Activated CD4-positive, alpha-beta T cell treated with anti-CD3 and anti-CD28 coated beads for 36 hours (primary cell): ENCODE results near the gene FASTK. TPM values are rescaled to one million over a fixed set of nuclear protein-coding genes. Genes with fewer than 3 reads are reported as not detected.

Experiments
- ATAC-seq: fragments of 200-7000 bp; cut with Tn5 transposase; one replicate; pipeline ENCODE4 v1.10.0; 2021; ENCODE audit warnings: mild to moderate bottlenecking, moderate library complexity
- CTCF ChIA-PET: fragments of 350-600 bp; sonication (Branson Sonifier 250); formaldehyde crosslinking; loops from one replicate; lab custom pipeline; 2021; ENCODE audit warnings: antibody characterized with exemption; lab: Charles Lee
- POLR2A ChIA-PET: fragments of 350-600 bp; sonication (Branson Sonifier 250); formaldehyde crosslinking; loops from one replicate; lab custom pipeline; 2021; ENCODE audit warnings: antibody characterized with exemption, inconsistent platforms; lab: Charles Lee
- DNase-seq: peaks from one replicate; pipeline ENCODE4 v3.0.0-alpha.2; 2020
- H3K27ac Mint-ChIP-seq: one replicate; pipeline ENCODE4 v1.8.0; 2021; ENCODE audit warnings: mixed read lengths
- H3K27me3 Mint-ChIP-seq: one replicate; pipeline ENCODE4 v1.8.0; 2021; ENCODE audit warnings: mixed read lengths
- H3K36me3 Mint-ChIP-seq: one replicate; pipeline ENCODE4 v1.8.0; 2021; ENCODE audit warnings: low read depth, mixed read lengths
- H3K4me1 Mint-ChIP-seq: one replicate; pipeline ENCODE4 v1.8.0; 2021; ENCODE audit warnings: mixed read lengths
- H3K4me3 Mint-ChIP-seq: one replicate; pipeline ENCODE4 v1.8.0; 2021; ENCODE audit warnings: mild to moderate bottlenecking, moderate library complexity, mixed read lengths
- H3K9me3 Mint-ChIP-seq: one replicate; pipeline ENCODE4 v1.8.0; 2021; ENCODE audit warnings: low read depth, mixed read lengths
- intact Hi-C, 2 experiments: fragments of 100-400 bp; cut with DNase I in 1 of 2; cut with micrococcal nuclease in 1 of 2; formaldehyde crosslinking; loops; one replicate each; pipeline versions ENCODE4 v1.14.2 to v1.15.1; 2022 to 2024; cut with DNase I, micrococcal nuclease
- total RNA-seq, 2 experiments: library from RNA; stranded (reverse); gene quantifications; one replicate each; pipeline ENCODE4 v1.2.3, GENCODE V29; 2021

Gene FASTK
- total RNA-seq, 2 experiments from 2014 or later, result 56.6 to 56.7 TPM

DNA sequence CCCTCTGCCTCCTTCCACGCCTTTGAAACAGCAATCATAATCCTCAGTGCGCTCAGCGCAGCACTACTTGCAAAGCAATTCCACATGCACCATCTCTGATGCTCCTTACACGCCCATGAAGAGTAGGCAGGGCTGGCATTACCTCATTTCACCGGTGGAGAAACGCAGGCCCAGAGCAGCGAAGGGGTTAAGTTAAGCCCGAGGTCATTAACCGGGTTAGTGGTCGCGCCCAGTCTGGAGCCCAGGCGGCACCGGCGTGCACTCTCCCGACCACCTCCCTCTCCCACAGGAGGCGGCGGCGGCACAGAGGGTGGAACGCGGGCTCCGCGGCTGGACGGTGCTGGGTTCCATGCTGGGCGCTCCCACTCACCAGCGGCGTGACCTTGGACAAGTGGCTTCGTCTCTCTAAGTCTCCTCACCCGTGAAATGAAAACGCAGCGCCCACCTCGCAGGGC lies 515 bp downstream of the FASTK start:
- H3K4me3 Mint-ChIP-seq, result peak overlapping the region; percentile 92
- intact Hi-C loops, result loop anchor here (1.0 to 10.0 kb wide), 11 partner anchors 22 to 1365 kb away; partner anchors contain the start of genes ABCF2 (in 2 of the 2), ABCB8 (in 1 of the 2), CHPF2 (in 1 of the 2) and GIMAP4 (in 1 of the 2)
- DNase-seq (peak; percentile 40), ATAC-seq (peak; percentile 4)
- H3K27ac Mint-ChIP-seq, result peak overlapping the region; percentile 91
- H3K27me3 Mint-ChIP-seq, result peaks cover 4% of the 10 kb centered on the region
- CTCF ChIA-PET, result interaction anchor here (0.6 to 0.7 kb wide), 4 partner anchors 21 to 69 kb away, joined by 3 to 4 read pairs (median 3); partner anchors contain the start of gene ATG9B
- peaks cover 21% of the 10 kb centered on the region for H3K36me3 Mint-ChIP-seq
- POLR2A ChIA-PET, result interaction anchor here (0.5 to 1.0 kb wide), 3 partner anchors 17 to 149 kb away, joined by 3 to 7 read pairs (median 3); no protein-coding TSS in a partner anchor
- peaks cover 37% of the 10 kb centered on the region for H3K4me1 Mint-ChIP-seq
- no peaks in the 10 kb centered on the region for H3K9me3 Mint-ChIP-seq

DNA sequence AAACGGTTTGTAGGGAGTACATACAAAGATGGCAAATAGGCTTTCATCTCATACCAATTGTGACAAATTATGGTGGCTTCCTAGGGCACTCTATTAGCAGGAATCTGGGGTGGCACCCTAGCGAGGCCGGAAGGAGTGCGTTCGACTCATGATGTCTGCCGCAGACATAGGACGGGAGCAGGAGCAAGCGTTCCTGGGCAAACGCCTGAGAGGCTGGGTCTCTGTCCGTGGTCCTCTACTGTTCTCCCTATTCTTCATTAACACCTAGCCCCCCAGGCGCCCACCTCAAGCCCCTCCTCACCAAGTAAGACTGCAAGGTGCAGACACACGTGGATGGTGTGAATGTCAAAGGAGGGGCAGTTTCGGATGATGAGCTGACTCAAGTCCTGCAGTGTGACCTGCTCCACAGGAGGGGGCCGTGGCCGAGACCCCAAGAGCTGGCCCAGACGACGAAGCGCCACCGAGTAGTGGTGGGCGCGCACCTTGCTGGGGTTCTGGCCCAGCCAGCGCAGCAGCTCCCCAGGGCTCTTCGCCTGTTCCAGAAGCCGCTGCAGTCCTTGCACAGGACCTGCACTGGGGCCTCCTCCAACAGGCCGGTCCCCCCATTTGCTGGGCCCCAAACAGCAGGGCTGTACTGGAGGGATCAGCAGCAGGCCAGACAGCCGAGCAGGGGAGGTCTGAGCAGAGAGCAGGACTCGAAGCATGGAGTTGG lies 1.3 kb downstream of the FASTK start:
- POLR2A ChIA-PET, result no interaction called here
- intact Hi-C loops, result no loop called here
- DNase-seq, result no peak
- Mint-ChIP-seq H3K4me1 (peaks cover 33% of the 10 kb centered on the region), H3K27ac (peak overlapping the region; percentile 53), H3K27me3 (no peaks in the 10 kb centered on the region), H3K4me3 (peak overlapping the region; percentile 92), H3K9me3 (no peaks in the 10 kb centered on the region), H3K36me3 (peaks cover 21% of the 10 kb centered on the region)
- no peak for ATAC-seq
- CTCF ChIA-PET, result no interaction called here

GRCh38 chr7:151078233-151079040 lies 2.2 kb downstream of the FASTK start:
- peak overlapping the region; percentile 53 for H3K27ac Mint-ChIP-seq
- intact Hi-C loops, result no loop called here
- no peaks in the 10 kb centered on the region for H3K9me3 Mint-ChIP-seq
- ChIA-PET POLR2A (no interaction called here), CTCF (interaction anchor here (0.6 kb wide), 1 partner anchor 270 kb away, joined by 3 read pairs; no protein-coding TSS in a partner anchor)
- ATAC-seq, result no peak
- peaks cover 22% of the 10 kb centered on the region for H3K36me3 Mint-ChIP-seq
- no peaks in the 10 kb centered on the region for H3K27me3 Mint-ChIP-seq
- DNase-seq, result no peak
- peak overlapping the region; percentile 92 for H3K4me3 Mint-ChIP-seq
- peaks cover 33% of the 10 kb centered on the region for H3K4me1 Mint-ChIP-seq

DNA sequence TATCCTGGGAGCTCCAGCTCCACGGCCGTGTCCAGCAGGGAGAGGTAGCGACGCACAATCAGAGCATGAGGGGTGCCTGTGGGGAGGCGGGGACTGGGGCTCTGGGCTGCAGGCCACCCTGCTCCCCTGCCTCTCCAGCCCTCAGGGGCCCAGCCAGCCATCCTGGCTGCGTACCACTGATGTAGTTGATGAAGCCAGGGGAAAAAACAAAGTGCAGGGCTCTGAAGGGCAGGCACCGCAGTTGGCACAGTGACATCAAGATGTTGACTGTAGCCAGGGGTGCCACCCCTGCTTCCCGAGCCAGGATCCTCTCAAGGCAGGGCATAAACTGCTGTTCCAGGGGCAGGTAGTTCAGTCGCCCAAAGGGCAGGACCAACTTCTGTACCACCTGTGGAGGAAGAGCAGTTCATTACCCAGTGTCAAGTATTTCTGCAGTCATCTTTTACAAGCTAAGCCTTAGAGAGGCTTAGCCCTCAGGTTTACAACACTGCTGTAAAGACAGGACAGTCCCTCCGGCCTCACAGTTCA lies 2.8 kb downstream of the FASTK start:
- DNase-seq (no peak), ATAC-seq (no peak)
- H3K36me3 Mint-ChIP-seq, result peaks cover 21% of the 10 kb centered on the region
- intact Hi-C loops, result no loop called here
- CTCF ChIA-PET, result no interaction called here
- no peaks in the 10 kb centered on the region for H3K9me3 Mint-ChIP-seq
- peak overlapping the region; percentile 21 for H3K27ac Mint-ChIP-seq
- H3K4me1 Mint-ChIP-seq, result peaks cover 31% of the 10 kb centered on the region
- POLR2A ChIA-PET, result no interaction called here
- no peaks in the 10 kb centered on the region for H3K27me3 Mint-ChIP-seq
- peak overlapping the region; percentile 26 for H3K4me3 Mint-ChIP-seq

DNA sequence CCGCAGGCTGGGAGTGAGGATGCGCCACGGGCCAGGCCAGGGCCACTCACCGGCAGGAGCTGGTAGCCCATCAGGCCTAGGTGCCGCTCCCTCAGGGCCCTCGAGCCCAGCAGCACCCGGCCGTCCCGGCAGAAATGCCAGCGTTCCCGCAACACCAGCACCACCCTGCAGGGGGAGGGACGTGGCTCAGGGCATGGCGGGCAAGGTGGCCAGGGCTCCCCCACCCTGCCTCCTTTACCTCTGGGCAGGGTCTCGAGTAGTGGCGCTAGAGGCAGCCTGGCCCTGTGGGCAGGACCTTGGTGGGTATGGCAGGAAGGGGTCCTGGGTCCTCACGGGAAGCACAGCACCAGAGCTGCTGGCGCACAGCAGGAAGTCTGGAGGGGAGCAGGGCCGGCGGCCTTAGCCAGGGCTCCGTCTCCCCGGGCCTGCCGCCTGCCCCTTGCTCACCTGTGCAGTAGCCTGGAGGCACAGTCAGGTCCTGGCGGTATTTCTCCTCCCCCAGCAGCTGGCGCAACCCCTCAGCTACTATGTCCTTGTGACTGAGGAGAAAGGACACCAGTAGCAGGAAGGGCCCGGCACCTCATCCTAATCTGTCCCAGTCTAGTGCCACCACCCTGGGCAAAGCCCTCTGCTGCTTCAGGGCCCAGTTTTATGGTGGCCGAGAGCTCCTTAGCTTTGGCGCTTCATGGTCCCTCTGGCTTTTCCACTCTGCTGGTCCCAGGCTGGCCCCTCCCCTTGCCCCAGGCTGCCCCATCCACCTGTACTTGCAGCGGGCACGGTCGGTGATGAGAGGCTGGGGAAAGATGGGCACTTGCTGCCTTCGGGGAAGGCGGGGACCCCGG lies 3.5 kb downstream of the FASTK start:
- Mint-ChIP-seq H3K4me3 (no peak overlapping the region), H3K27ac (no peak overlapping the region), H3K9me3 (no peaks in the 10 kb centered on the region), H3K36me3 (peaks cover 20% of the 10 kb centered on the region), H3K4me1 (peaks cover 26% of the 10 kb centered on the region), H3K27me3 (no peaks in the 10 kb centered on the region)
- peak; percentile 49 for DNase-seq
- ATAC-seq, result no peak
- intact Hi-C loops, result no loop called here
- CTCF ChIA-PET, result interaction anchor here (0.6 to 1.2 kb wide), 2 partner anchors 14 to 47 kb away, joined by 3 read pairs; no protein-coding TSS in a partner anchor
- POLR2A ChIA-PET, result no interaction called here

GRCh38 chr7:151075978-151076426 lies 4.6 kb downstream of the FASTK start:
- intact Hi-C loops, result no loop called here
- Mint-ChIP-seq H3K36me3 (peaks cover 23% of the 10 kb centered on the region), H3K4me1 (peaks cover 19% of the 10 kb centered on the region), H3K4me3 (no peak overlapping the region), H3K27me3 (no peaks in the 10 kb centered on the region), H3K9me3 (no peaks in the 10 kb centered on the region), H3K27ac (no peak overlapping the region)
- no peak for DNase-seq
- no peak for ATAC-seq
- POLR2A ChIA-PET, result interaction anchor here (0.6 kb wide), 1 partner anchor 1324 kb away, joined by 6 read pairs; no protein-coding TSS in a partner anchor
- CTCF ChIA-PET, result interaction anchor here (1.2 kb wide), 1 partner anchor 15 kb away, joined by 3 read pairs; no protein-coding TSS in a partner anchor

DNA sequence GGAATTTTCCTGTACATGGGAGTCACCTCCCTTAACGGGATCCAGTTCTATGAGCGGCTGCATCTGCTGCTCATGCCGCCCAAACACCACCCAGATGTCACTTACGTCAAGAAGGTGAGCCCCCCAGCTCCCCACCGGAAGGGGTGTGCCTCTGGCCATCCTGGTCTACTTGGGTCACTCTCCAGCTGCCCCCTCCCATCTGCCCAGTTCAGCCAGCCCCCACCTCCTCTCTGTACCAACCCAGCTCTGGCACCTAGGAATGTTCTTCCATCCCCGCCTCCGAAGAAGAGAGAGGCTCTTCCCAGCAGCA lies 5.0 kb downstream of the FASTK start:
- Mint-ChIP-seq H3K27me3 (no peaks in the 10 kb centered on the region), H3K4me1 (peaks cover 19% of the 10 kb centered on the region), H3K9me3 (no peaks in the 10 kb centered on the region), H3K4me3 (no peak overlapping the region), H3K36me3 (peaks cover 24% of the 10 kb centered on the region), H3K27ac (peak overlapping the region; percentile 25)
- ChIA-PET POLR2A (no interaction called here), CTCF (interaction anchor here (1.2 kb wide), 1 partner anchor 15 kb away, joined by 3 read pairs; no protein-coding TSS in a partner anchor)
- intact Hi-C loops, result no loop called here
- ATAC-seq (no peak), DNase-seq (no peak)

DNA sequence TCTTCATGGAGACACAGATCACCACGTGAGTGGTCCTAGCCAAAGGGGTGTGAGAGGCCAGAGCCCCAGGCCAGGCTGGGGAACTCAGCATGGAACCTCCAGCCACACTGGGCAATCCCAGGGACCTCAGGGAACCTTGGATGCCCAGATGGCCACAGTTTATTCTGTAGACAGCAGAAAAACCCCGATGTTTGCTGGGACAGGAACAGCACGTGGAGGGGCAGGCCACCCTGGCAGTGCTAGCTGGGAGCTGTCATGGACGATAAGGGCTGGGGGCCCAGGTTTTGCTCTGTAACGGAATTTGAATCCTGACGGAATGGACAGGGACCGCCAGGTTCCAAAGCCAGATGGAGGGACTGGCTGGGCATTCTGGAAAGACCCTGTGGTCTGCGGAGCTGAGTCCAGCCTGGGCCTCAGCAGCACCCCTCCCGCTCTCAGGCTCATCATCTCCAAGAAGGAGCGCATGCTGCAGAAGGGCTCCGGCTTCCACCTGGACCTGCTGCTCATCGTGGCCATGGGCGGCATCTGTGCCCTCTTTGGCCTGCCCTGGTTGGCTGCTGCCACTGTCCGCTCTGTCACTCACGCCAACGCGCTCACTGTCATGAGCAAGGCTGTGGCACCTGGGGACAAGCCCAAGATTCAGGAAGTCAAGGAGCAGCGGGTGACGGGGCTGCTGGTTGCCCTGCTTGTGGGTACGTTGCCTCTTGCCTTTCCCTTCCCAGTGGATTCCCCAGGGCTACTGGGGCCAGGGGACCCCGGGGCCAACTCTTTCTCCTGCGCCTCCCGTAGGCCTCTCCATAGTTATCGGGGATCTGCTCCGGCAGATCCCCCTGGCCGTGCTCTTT lies 5.6 kb downstream of the FASTK start:
- ChIA-PET POLR2A (no interaction called here), CTCF (no interaction called here)
- H3K4me3 Mint-ChIP-seq, result no peak overlapping the region
- DNase-seq, result no peak
- intact Hi-C loops, result no loop called here
- ATAC-seq, result no peak
- H3K27ac Mint-ChIP-seq, result peak overlapping the region; percentile 25
- H3K4me1 Mint-ChIP-seq, result peaks cover 19% of the 10 kb centered on the region
- H3K36me3 Mint-ChIP-seq, result peaks cover 26% of the 10 kb centered on the region
- no peaks in the 10 kb centered on the region for H3K27me3 Mint-ChIP-seq
- H3K9me3 Mint-ChIP-seq, result no peaks in the 10 kb centered on the region

- peaks cover 10% of the 10 kb centered on the region for H3K4me1 Mint-ChIP-seq
- ATAC-seq (no peak), DNase-seq (no peak)
- intact Hi-C loops, result no loop called here
- peaks cover 25% of the 10 kb centered on the region for H3K36me3 Mint-ChIP-seq
- H3K4me3 Mint-ChIP-seq, result no peak overlapping the region
- CTCF ChIA-PET, result interaction anchor here (0.7 kb wide), 1 partner anchor 111 kb away, joined by 3 read pairs; no protein-coding TSS in a partner anchor
- no peak overlapping the region for H3K27ac Mint-ChIP-seq
- POLR2A ChIA-PET, result interaction anchor here (0.6 kb wide), 1 partner anchor 52 kb away, joined by 3 read pairs; no protein-coding TSS in a partner anchor
- H3K9me3 Mint-ChIP-seq, result no peaks in the 10 kb centered on the region
- H3K27me3 Mint-ChIP-seq, result no peaks in the 10 kb centered on the region
These were observed 6.6 kb downstream of the FASTK start for GRCh38 chr7:151073990-151074389.
